ENCODE data around the gene TGM3. TPM values are rescaled to one million over a fixed set of nuclear protein-coding genes. Genes with fewer than 3 reads are reported as not detected.
A peak's percentile ranks its signal among the peaks of the same experiment; 100 is the strongest.

Gene TGM3, protein sequence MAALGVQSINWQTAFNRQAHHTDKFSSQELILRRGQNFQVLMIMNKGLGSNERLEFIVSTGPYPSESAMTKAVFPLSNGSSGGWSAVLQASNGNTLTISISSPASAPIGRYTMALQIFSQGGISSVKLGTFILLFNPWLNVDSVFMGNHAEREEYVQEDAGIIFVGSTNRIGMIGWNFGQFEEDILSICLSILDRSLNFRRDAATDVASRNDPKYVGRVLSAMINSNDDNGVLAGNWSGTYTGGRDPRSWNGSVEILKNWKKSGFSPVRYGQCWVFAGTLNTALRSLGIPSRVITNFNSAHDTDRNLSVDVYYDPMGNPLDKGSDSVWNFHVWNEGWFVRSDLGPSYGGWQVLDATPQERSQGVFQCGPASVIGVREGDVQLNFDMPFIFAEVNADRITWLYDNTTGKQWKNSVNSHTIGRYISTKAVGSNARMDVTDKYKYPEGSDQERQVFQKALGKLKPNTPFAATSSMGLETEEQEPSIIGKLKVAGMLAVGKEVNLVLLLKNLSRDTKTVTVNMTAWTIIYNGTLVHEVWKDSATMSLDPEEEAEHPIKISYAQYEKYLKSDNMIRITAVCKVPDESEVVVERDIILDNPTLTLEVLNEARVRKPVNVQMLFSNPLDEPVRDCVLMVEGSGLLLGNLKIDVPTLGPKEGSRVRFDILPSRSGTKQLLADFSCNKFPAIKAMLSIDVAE
- total RNA-seq (2014; rRNA removed; shearing (Covaris generic)) (0.08 TPM in 1 of 2 replicates, not detected in the other), polyA plus RNA-seq (2016; fragmentation: Nextera tagmentation; extraction: Ambion mirVana) (0.08 TPM in 1 of 2 replicates, not detected in the other)
- long read RNA-seq, result 0 reads

DNA sequence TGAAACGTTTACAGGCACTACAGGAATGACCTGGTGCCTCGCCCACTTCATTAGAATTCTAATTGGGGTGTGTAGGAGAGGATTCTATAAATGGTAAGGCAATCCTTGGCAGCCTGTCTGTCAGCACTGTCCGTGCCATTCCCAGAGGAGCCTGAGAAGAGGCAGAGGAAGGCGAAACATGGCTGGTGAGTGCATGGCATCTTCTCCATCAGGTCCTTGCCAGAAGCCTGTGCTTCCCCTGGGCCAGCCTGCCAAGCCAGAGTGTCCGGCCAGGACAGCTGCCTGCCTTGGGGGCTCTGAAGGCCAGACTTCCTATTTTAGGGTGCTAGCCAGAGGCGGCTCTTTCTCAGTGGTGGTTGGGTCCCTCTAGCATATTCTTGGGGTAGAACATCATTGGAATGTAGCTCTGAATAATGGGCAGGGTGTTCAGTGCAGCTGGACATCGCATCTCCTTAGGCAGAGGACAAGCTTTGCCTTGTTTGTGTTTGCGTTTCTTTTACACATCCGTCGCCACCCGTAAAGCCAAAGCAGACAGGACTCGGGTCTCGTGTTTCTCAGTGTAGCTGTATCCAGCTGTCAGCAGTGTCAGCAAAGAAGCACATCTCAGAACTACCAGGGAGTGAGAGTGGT is at the start of gene TGM3:
TGM3 (plus strand) TSS at position 116 of the 630 bp plus-strand sequence; CDS start at position 179, 63 bp downstream.
- peak within 1 kb of the TSS; percentile 81; the same call in 1 of the 2 replicates for H3K27ac Mint-ChIP-seq
- no peak for TF ChIP-seq STAT1 (IDR thresholded peaks at IDR 0.05; ENCODE audit: unreplicated experiment)
- TF ChIP-seq, protein P1, sequence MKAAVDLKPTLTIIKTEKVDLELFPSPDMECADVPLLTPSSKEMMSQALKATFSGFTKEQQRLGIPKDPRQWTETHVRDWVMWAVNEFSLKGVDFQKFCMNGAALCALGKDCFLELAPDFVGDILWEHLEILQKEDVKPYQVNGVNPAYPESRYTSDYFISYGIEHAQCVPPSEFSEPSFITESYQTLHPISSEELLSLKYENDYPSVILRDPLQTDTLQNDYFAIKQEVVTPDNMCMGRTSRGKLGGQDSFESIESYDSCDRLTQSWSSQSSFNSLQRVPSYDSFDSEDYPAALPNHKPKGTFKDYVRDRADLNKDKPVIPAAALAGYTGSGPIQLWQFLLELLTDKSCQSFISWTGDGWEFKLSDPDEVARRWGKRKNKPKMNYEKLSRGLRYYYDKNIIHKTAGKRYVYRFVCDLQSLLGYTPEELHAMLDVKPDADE (IDR thresholded peaks at IDR 0.05), result no peak
- TF ChIP-seq POLR2AphosphoS5 (IDR thresholded peaks at IDR 0.05; ENCODE audit: low read depth), result no peak
- TF ChIP-seq, protein P2, sequence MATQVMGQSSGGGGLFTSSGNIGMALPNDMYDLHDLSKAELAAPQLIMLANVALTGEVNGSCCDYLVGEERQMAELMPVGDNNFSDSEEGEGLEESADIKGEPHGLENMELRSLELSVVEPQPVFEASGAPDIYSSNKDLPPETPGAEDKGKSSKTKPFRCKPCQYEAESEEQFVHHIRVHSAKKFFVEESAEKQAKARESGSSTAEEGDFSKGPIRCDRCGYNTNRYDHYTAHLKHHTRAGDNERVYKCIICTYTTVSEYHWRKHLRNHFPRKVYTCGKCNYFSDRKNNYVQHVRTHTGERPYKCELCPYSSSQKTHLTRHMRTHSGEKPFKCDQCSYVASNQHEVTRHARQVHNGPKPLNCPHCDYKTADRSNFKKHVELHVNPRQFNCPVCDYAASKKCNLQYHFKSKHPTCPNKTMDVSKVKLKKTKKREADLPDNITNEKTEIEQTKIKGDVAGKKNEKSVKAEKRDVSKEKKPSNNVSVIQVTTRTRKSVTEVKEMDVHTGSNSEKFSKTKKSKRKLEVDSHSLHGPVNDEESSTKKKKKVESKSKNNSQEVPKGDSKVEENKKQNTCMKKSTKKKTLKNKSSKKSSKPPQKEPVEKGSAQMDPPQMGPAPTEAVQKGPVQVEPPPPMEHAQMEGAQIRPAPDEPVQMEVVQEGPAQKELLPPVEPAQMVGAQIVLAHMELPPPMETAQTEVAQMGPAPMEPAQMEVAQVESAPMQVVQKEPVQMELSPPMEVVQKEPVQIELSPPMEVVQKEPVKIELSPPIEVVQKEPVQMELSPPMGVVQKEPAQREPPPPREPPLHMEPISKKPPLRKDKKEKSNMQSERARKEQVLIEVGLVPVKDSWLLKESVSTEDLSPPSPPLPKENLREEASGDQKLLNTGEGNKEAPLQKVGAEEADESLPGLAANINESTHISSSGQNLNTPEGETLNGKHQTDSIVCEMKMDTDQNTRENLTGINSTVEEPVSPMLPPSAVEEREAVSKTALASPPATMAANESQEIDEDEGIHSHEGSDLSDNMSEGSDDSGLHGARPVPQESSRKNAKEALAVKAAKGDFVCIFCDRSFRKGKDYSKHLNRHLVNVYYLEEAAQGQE (IDR thresholded peaks at IDR 0.05; ENCODE audit: unreplicated experiment), result no peak
- no peak for TF ChIP-seq EZH2 (IDR thresholded peaks at IDR 0.05; ENCODE audit: low read depth, unreplicated experiment)
- TF ChIP-seq, protein P3, sequence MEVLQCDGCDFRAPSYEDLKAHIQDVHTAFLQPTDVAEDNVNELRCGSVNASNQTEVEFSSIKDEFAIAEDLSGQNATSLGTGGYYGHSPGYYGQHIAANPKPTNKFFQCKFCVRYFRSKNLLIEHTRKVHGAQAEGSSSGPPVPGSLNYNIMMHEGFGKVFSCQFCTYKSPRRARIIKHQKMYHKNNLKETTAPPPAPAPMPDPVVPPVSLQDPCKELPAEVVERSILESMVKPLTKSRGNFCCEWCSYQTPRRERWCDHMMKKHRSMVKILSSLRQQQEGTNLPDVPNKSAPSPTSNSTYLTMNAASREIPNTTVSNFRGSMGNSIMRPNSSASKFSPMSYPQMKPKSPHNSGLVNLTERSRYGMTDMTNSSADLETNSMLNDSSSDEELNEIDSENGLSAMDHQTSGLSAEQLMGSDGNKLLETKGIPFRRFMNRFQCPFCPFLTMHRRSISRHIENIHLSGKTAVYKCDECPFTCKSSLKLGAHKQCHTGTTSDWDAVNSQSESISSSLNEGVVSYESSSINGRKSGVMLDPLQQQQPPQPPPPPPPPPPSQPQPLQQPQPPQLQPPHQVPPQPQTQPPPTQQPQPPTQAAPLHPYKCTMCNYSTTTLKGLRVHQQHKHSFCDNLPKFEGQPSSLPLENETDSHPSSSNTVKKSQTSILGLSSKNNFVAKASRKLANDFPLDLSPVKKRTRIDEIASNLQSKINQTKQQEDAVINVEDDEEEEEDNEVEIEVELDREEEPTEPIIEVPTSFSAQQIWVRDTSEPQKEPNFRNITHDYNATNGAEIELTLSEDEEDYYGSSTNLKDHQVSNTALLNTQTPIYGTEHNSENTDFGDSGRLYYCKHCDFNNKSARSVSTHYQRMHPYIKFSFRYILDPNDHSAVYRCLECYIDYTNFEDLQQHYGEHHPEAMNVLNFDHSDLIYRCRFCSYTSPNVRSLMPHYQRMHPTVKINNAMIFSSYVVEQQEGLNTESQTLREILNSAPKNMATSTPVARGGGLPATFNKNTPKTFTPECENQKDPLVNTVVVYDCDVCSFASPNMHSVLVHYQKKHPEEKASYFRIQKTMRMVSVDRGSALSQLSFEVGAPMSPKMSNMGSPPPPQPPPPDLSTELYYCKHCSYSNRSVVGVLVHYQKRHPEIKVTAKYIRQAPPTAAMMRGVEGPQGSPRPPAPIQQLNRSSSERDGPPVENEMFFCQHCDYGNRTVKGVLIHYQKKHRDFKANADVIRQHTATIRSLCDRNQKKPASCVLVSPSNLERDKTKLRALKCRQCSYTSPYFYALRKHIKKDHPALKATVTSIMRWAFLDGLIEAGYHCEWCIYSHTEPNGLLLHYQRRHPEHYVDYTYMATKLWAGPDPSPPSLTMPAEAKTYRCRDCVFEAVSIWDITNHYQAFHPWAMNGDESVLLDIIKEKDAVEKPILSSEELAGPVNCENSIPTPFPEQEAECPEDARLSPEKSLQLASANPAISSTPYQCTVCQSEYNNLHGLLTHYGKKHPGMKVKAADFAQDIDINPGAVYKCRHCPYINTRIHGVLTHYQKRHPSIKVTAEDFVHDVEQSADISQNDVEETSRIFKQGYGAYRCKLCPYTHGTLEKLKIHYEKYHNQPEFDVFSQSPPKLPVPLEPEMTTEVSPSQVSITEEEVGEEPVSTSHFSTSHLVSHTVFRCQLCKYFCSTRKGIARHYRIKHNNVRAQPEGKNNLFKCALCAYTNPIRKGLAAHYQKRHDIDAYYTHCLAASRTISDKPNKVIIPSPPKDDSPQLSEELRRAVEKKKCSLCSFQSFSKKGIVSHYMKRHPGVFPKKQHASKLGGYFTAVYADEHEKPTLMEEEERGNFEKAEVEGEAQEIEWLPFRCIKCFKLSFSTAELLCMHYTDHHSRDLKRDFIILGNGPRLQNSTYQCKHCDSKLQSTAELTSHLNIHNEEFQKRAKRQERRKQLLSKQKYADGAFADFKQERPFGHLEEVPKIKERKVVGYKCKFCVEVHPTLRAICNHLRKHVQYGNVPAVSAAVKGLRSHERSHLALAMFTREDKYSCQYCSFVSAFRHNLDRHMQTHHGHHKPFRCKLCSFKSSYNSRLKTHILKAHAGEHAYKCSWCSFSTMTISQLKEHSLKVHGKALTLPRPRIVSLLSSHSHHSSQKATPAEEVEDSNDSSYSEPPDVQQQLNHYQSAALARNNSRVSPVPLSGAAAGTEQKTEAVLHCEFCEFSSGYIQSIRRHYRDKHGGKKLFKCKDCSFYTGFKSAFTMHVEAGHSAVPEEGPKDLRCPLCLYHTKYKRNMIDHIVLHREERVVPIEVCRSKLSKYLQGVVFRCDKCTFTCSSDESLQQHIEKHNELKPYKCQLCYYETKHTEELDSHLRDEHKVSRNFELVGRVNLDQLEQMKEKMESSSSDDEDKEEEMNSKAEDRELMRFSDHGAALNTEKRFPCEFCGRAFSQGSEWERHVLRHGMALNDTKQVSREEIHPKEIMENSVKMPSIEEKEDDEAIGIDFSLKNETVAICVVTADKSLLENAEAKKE (CRISPR knock-in tag; IDR thresholded peaks at IDR 0.05), result no peak
- TF ChIP-seq, protein P4, sequence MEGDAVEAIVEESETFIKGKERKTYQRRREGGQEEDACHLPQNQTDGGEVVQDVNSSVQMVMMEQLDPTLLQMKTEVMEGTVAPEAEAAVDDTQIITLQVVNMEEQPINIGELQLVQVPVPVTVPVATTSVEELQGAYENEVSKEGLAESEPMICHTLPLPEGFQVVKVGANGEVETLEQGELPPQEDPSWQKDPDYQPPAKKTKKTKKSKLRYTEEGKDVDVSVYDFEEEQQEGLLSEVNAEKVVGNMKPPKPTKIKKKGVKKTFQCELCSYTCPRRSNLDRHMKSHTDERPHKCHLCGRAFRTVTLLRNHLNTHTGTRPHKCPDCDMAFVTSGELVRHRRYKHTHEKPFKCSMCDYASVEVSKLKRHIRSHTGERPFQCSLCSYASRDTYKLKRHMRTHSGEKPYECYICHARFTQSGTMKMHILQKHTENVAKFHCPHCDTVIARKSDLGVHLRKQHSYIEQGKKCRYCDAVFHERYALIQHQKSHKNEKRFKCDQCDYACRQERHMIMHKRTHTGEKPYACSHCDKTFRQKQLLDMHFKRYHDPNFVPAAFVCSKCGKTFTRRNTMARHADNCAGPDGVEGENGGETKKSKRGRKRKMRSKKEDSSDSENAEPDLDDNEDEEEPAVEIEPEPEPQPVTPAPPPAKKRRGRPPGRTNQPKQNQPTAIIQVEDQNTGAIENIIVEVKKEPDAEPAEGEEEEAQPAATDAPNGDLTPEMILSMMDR (conservative IDR thresholded peaks at IDR 0.05; ENCODE audit: low read depth in 2 of 2), result no peak
- no peak for TF ChIP-seq ZNF114 (CRISPR knock-in tag; IDR thresholded peaks at IDR 0.05)
- no peak for TF ChIP-seq NANOG (IDR thresholded peaks at IDR 0.05; ENCODE audit: borderline replicate concordance)
- no peak for TF ChIP-seq JUNB (IDR thresholded peaks at IDR 0.05; ENCODE audit: unreplicated experiment)
- TF ChIP-seq ZNF331 (CRISPR knock-in tag; IDR thresholded peaks at IDR 0.05; ENCODE audit: low read depth), result no peak

More for the DNA sequence above, at the start of gene TGM3:
- peaks cover 2% of the 10 kb centered on the region for H3K27me3 Mint-ChIP-seq (ENCODE audit: insufficient read depth, low read depth, poor library complexity)
- H2AFZ ChIP-seq, result peak within 1 kb of the TSS; percentile 56; the same call in 1 of the 2 replicates
- H3K27ac ChIP-seq (ENCODE audit: low read depth), result no peak within 1 kb of the TSS
- H3F3A ChIP-seq (replicated peaks; ENCODE audit: low read depth), result no peaks in the 10 kb centered on the region
- no peaks in the 10 kb centered on the region; the same call in 2 of the 3 replicates for H3K9me3 Mint-ChIP-seq
- DNase-seq (ENCODE audit: low spot score), result no peak
- H3K79me2 ChIP-seq (replicated peaks; ENCODE audit: insufficient read depth), result no peaks in the 10 kb centered on the region
- no peaks in the 10 kb centered on the region; the same call in 1 of the 2 replicates for H3K9me2 ChIP-seq (ENCODE audit: insufficient read depth)
- H3K4me3 Mint-ChIP-seq, result no peak within 1 kb of the TSS
- H3K36me3 Mint-ChIP-seq (ENCODE audit: low read depth), result no peaks in the 10 kb centered on the region
- no peaks in the 10 kb centered on the region for H3K36me3 ChIP-seq (ENCODE audit: insufficient read depth)
- H3K4me3 ChIP-seq, result no peak within 1 kb of the TSS
- no peaks in the 10 kb centered on the region for H4K20me1 ChIP-seq (replicated peaks; ENCODE audit: insufficient read depth)
- H3K4me1 Mint-ChIP-seq, result peaks cover 30% of the 10 kb centered on the region
- H3K27me3 ChIP-seq (ENCODE audit: insufficient read depth), result no peaks in the 10 kb centered on the region
- H3K4me2 ChIP-seq, result peak within 1 kb of the TSS; percentile 28; the same call in 1 of the 2 replicates
- no peak for ATAC-seq
- peaks cover 10% of the 10 kb centered on the region for H3K4me1 ChIP-seq (ENCODE audit: insufficient read depth)
